Adrenal gland (tissue), 5 donors: Measurements from ENCODE around the gene MYO9B.

ENCODE experiments used
- POLR2A ChIP-seq, 2 donors: fragments of 450-650 bp; IDR thresholded peaks; one replicate each; pipeline ENCODE4 v1.6.1; 2017; ENCODE audit warnings: antibody characterized with exemption in 2 of 2, mild to moderate bottlenecking in 2 of 2, moderate library complexity in 1 of 2
- TF ChIP-seq, protein P1 (sequence below), 6 experiments: fragments of 450-650 bp in 4 of 6; fragments of 200-600 bp in 2 of 6; sonication (generic) in 1 of 6; IDR thresholded peaks; 1 replicate in 5 of 6; 2 replicates in 1 of 6; pipeline versions ENCODE4 v1.5.1 to v1.8.0; 2016 to 2021; ENCODE audit warnings: antibody characterized with exemption in 6 of 6, mild to moderate bottlenecking in 2 of 6, moderate library complexity in 1 of 6
- donor health status: DM: no; HTN: no; CAD: no.

DNA sequence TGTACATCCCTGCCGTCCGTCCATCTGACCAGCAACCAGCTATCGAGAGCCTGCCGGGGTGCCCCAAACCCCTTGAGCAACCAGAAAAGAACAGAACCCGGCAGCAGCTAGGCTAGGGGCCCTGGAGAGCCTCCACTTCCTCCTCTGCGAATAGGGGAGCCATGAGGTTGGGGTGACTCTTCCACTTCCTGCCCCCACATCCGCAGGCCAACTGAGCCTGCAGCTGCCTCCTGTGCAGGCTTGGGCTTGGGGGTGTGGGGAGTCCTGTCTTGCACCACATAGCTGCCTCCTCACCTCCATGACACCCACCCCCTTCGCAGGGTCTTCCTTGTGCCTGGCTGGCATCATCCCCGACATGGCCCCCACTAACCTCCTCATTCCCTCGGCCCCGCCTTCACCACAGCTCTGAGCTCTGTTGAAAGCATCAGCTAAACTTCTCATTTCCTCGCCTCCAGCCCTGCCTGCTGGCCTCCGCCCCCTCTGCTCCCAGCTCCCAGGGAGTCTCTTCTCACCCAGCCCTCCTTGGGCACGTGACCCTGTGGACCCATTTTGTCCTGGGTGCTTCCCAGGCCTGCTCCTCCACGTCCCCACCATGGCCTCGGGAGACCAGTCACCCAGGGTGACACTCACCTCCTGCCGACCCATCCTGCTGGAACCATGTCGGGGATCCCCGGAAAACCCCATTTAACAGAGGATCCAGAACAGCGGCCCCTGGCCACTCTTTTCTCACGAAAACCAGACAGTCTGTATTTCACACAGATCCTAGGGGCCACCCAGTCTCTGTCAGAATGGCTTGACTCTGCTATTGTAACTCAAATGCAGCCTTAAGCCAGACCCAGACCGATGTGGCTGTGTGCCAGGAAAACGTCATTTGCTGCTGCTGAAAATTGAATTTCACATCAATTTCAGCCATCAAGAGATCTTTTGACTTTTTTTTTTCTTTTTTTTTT lies 50.4 kb downstream of the MYO9B start:
- TF ChIP-seq, protein P1, sequence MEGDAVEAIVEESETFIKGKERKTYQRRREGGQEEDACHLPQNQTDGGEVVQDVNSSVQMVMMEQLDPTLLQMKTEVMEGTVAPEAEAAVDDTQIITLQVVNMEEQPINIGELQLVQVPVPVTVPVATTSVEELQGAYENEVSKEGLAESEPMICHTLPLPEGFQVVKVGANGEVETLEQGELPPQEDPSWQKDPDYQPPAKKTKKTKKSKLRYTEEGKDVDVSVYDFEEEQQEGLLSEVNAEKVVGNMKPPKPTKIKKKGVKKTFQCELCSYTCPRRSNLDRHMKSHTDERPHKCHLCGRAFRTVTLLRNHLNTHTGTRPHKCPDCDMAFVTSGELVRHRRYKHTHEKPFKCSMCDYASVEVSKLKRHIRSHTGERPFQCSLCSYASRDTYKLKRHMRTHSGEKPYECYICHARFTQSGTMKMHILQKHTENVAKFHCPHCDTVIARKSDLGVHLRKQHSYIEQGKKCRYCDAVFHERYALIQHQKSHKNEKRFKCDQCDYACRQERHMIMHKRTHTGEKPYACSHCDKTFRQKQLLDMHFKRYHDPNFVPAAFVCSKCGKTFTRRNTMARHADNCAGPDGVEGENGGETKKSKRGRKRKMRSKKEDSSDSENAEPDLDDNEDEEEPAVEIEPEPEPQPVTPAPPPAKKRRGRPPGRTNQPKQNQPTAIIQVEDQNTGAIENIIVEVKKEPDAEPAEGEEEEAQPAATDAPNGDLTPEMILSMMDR (IDR thresholded peaks at IDR 0.05) = no peak
- TF ChIP-seq POLR2A (IDR thresholded peaks at IDR 0.05) = no peak
